GM23338 (cell line): ENCODE data around the gene POLE. TPM values are rescaled to one million over a fixed set of nuclear protein-coding genes. Genes with fewer than 3 reads are reported as not detected.

Experiments
- ATAC-seq: fragments of 200-7000 bp; cut with Tn5 transposase; 3 replicates; pipeline ENCODE4 v1.9.1; 2020
- DNase-seq: peaks from one replicate; pipeline ENCODE4 v3.0.0-alpha.2; 2015; ENCODE audit warnings: low spot score
- H2AFZ ChIP-seq: fragments of 200-600 bp; sonication (generic); 2 replicates; pipeline ENCODE4 v1.8.0; 2016; ENCODE audit warnings: antibody characterized with exemption, mild to moderate bottlenecking, moderate library complexity
- H3F3A ChIP-seq: fragments of 200-600 bp; sonication (generic); replicated peaks from 2 replicates; pipeline ENCODE4 v1.8.0; 2017; ENCODE audit warnings: antibody characterized with exemption, mixed run types, low read depth
- H3K27ac ChIP-seq: fragments of 200-600 bp; sonication (generic); 2 replicates; pipeline ENCODE4 v1.6.1; 2016; ENCODE audit warnings: low read depth
- H3K27me3 ChIP-seq: fragments of 200-600 bp; sonication (generic); 2 replicates; pipeline ENCODE4 v1.8.0; 2016; ENCODE audit warnings: mild to moderate bottlenecking, mixed run types, moderate library complexity; ENCODE audit not compliant: insufficient read depth
- H3K36me3 ChIP-seq: fragments of 200-600 bp; sonication (generic); 2 replicates; pipeline ENCODE4 v1.8.0; 2016; ENCODE audit warnings: mild to moderate bottlenecking; ENCODE audit not compliant: insufficient read depth
- H3K4me1 ChIP-seq: fragments of 200-600 bp; sonication (generic); 2 replicates; pipeline ENCODE4 v1.8.0; 2016; ENCODE audit warnings: mild to moderate bottlenecking, moderate library complexity; ENCODE audit not compliant: insufficient read depth
- H3K4me2 ChIP-seq: fragments of 200-600 bp; sonication (generic); 2 replicates; pipeline ENCODE4 v1.7.1; 2017; ENCODE audit warnings: mixed run types
- H3K4me3 ChIP-seq: fragments of 200-600 bp; sonication (generic); 2 replicates; pipeline ENCODE4 v1.6.1; 2016; ENCODE audit warnings: mixed run types
- H3K79me2 ChIP-seq: fragments of 200-600 bp; sonication (generic); replicated peaks from 2 replicates; pipeline ENCODE4 v1.8.0; 2017; ENCODE audit warnings: mild to moderate bottlenecking; ENCODE audit not compliant: insufficient read depth
- H3K9me2 ChIP-seq: fragments of 200-600 bp; sonication (generic); 2 replicates; pipeline ENCODE4 v1.8.0; 2017; ENCODE audit not compliant: insufficient read depth
- H4K20me1 ChIP-seq: fragments of 200-600 bp; sonication (generic); replicated peaks from 2 replicates; pipeline ENCODE4 v1.8.0; 2017; ENCODE audit warnings: mild to moderate bottlenecking; ENCODE audit not compliant: insufficient read depth
- H3K27ac Mint-ChIP-seq: 2 replicates; pipeline ENCODE4 v1.8.0; 2020; ENCODE audit warnings: inconsistent platforms, mild to moderate bottlenecking, moderate library complexity, mixed read lengths
- H3K27me3 Mint-ChIP-seq: 3 replicates; pipeline ENCODE4 v1.8.0; 2022; ENCODE audit warnings: low read depth, mild to moderate bottlenecking, moderate library complexity, mixed read lengths, inconsistent platforms; ENCODE audit not compliant: insufficient read depth, poor library complexity
- H3K36me3 Mint-ChIP-seq: 3 replicates; pipeline ENCODE4 v1.8.0; 2021; ENCODE audit warnings: low read depth, mild to moderate bottlenecking, inconsistent platforms, moderate library complexity, mixed read lengths
- H3K4me1 Mint-ChIP-seq: 3 replicates; pipeline ENCODE4 v1.8.0; 2020; ENCODE audit warnings: mild to moderate bottlenecking, inconsistent platforms, mixed read lengths
- H3K4me3 Mint-ChIP-seq: 3 replicates; pipeline ENCODE4 v1.8.0; 2021; ENCODE audit warnings: moderate library complexity, mild to moderate bottlenecking, inconsistent platforms, mixed read lengths
- H3K9me3 Mint-ChIP-seq: 3 replicates; pipeline ENCODE4 v1.8.0; 2020; ENCODE audit warnings: moderate library complexity, mild to moderate bottlenecking, inconsistent platforms, mixed read lengths
- CREB1 ChIP-seq: fragments of 250-450 bp; sonication (Bioruptor Pico); IDR thresholded peaks from 2 replicates; pipeline ENCODE4 v1.5.0; 2020; ENCODE audit warnings: low read depth, mild to moderate bottlenecking, moderate library complexity
- CTCF ChIP-seq, 2 experiments: fragments of 200-600 bp in 1 of 2; sonication (generic) in 1 of 2; conservative IDR thresholded peaks; 2 replicates each; pipeline versions ENCODE4 v1.5.1 to v1.6.1; 2016 to 2017; ENCODE audit warnings: antibody characterized with exemption in 2 of 2, low read depth in 2 of 2, mild to moderate bottlenecking in 2 of 2, moderate library complexity in 1 of 2
- ETS1 ChIP-seq: IDR thresholded peaks from 2 replicates; pipeline ENCODE4 v1.6.1; 2016; ENCODE audit warnings: antibody characterized with exemption
- EZH2 ChIP-seq: fragments of 200-600 bp; sonication (generic); IDR thresholded peaks from one replicate; pipeline ENCODE4 v1.8.0; 2017; ENCODE audit warnings: antibody characterized with exemption, mild to moderate bottlenecking, low read depth; ENCODE audit not compliant: unreplicated experiment
- EZH2phosphoT487 ChIP-seq: fragments of 200-600 bp; sonication (generic); IDR thresholded peaks from one replicate; pipeline ENCODE4 v1.8.1; 2018; ENCODE audit warnings: antibody characterized with exemption; ENCODE audit not compliant: unreplicated experiment
- JUNB ChIP-seq: IDR thresholded peaks from one replicate; pipeline ENCODE4 v1.6.1; 2016; ENCODE audit warnings: antibody characterized with exemption; ENCODE audit not compliant: unreplicated experiment
- NANOG ChIP-seq: IDR thresholded peaks from 2 replicates; pipeline ENCODE4 v1.6.1; 2016; ENCODE audit warnings: antibody characterized with exemption, borderline replicate concordance
- POLR2AphosphoS5 ChIP-seq: IDR thresholded peaks from 2 replicates; pipeline ENCODE4 v1.6.1; 2016; ENCODE audit warnings: antibody characterized with exemption, low read depth
- REST ChIP-seq: IDR thresholded peaks from one replicate; pipeline ENCODE4 v1.6.1; 2018; ENCODE audit warnings: antibody characterized with exemption; ENCODE audit not compliant: unreplicated experiment
- STAT1 ChIP-seq: IDR thresholded peaks from one replicate; pipeline ENCODE4 v1.6.1; 2016; ENCODE audit warnings: antibody characterized with exemption; ENCODE audit not compliant: unreplicated experiment
- ZNF114 ChIP-seq: fragments of 250-450 bp; sonication (Bioruptor Pico); IDR thresholded peaks from 2 replicates; pipeline ENCODE4 v1.5.0; 2020; ENCODE audit warnings: mild to moderate bottlenecking, moderate library complexity
- ZNF331 ChIP-seq: fragments of 250-450 bp; sonication (Bioruptor Pico); IDR thresholded peaks from 2 replicates; pipeline ENCODE4 v1.5.0; 2020; ENCODE audit warnings: low read depth, mild to moderate bottlenecking, moderate library complexity
- polyA plus RNA-seq: library from polyadenylated mRNA; unstranded; fragments of >200 nt; fragmentation: Nextera tagmentation; extraction: Ambion mirVana; gene quantifications from 2 replicates; pipeline ENCODE4 v1.2.1, GENCODE V29; 2016
- total RNA-seq: library from RNA; depleted of rRNA; stranded (reverse); fragments of >200 nt; shearing (Covaris generic); gene quantifications from 2 replicates; pipeline ENCODE4 v1.2.3, GENCODE V29; 2014

POLE gene
- total and polyA plus RNA-seq, 2 experiments from 2014 or later = 33.6 to 125 TPM

GRCh38 chr12:132593071-132593470, 94.1 kb downstream of the POLE start (continued):
- TF ChIP-seq JUNB (no peak), POLR2AphosphoS5 (no peak), ETS1 (no peak), EZH2phosphoT487 (no peak), CREB1 (CRISPR knock-in tag) (no peak), NANOG (no peak), REST (no peak), ZNF114 (no peak), ZNF331 (CRISPR knock-in tag) (no peak), STAT1 (no peak), CTCF (conservative IDR thresholded peaks at IDR 0.05; ENCODE audit: low read depth in 2 of 2) (no peak)

GRCh38 chr12:132592282-132592970, 94.7 kb downstream of the POLE start:
- H4K20me1 ChIP-seq = no peaks in the 10 kb centered on the region
- H3K27me3 Mint-ChIP-seq = peaks cover 84% of the 10 kb centered on the region
- H3K9me2 ChIP-seq = no peaks in the 10 kb centered on the region
- no peak overlapping the region for H2AFZ ChIP-seq
- no peak overlapping the region for H3K27ac ChIP-seq
- no peaks in the 10 kb centered on the region; the same call in 2 of the 3 replicates for H3K36me3 Mint-ChIP-seq
- no peak for ATAC-seq
- DNase-seq = no peak
- no peak overlapping the region for H3K4me2 ChIP-seq
- peaks cover 9% of the 10 kb centered on the region for H3K9me3 Mint-ChIP-seq
- H3K27ac Mint-ChIP-seq = no peak overlapping the region
- no peaks in the 10 kb centered on the region for H3K4me1 ChIP-seq
- H3K4me1 Mint-ChIP-seq = peaks cover 3% of the 10 kb centered on the region; the same call in 2 of the 3 replicates
- H3K36me3 ChIP-seq = no peaks in the 10 kb centered on the region
- H3F3A ChIP-seq = peaks cover 7% of the 10 kb centered on the region
- no peak overlapping the region for H3K4me3 Mint-ChIP-seq
- no peaks in the 10 kb centered on the region for H3K79me2 ChIP-seq
- peaks cover 95% of the 10 kb centered on the region for H3K27me3 ChIP-seq
- no peak overlapping the region for H3K4me3 ChIP-seq
- TF ChIP-seq JUNB (no peak), POLR2AphosphoS5 (no peak), ZNF114 (no peak), EZH2phosphoT487 (no peak), REST (no peak), ZNF331 (CRISPR knock-in tag) (no peak), EZH2 (no peak), NANOG (no peak), ETS1 (no peak), STAT1 (no peak)
